ENCODE measurements around the gene MST1. TPM values are rescaled to one million over a fixed set of nuclear protein-coding genes. Genes with fewer than 3 reads are reported as not detected.
"Not testable (repeated sequence)": the region's sequence is repeated elsewhere in the genome, so short reads cannot be mapped to it uniquely, and the experiment has no call there.

MST1 gene
- total and polyA plus RNA-seq, 2 experiments from 2014 or later: 116 to 158 TPM

GRCh38 chr3:49694409-49695070 lies 5.3 kb upstream of the MST1 start:
- DNase-seq (ENCODE audit: low spot score); H4K20me1 ChIP-seq (ENCODE audit: insufficient read depth, poor library complexity, severe bottlenecking); H3K4me3 ChIP-seq; H2AFZ ChIP-seq; H3K4me2 ChIP-seq; H3K9me3 ChIP-seq (ENCODE audit: low read depth); H3K27me3 ChIP-seq; H3K4me1 ChIP-seq (ENCODE audit: insufficient read depth); H3K36me3 ChIP-seq (replicated peaks; ENCODE audit: insufficient read depth, low read depth); H3K9me2 ChIP-seq (replicated peaks; ENCODE audit: insufficient read depth); H3K27ac ChIP-seq: not testable (repeated sequence)
- peaks cover 42% of the 10 kb centered on the region for H3K79me2 ChIP-seq
- whole genome bisulfite sequencing (ENCODE audit: low lambda C conversion rate, missing lambda C conversion rate): 53% methylated on average over 6 of the region's 6 CpGs

DNA sequence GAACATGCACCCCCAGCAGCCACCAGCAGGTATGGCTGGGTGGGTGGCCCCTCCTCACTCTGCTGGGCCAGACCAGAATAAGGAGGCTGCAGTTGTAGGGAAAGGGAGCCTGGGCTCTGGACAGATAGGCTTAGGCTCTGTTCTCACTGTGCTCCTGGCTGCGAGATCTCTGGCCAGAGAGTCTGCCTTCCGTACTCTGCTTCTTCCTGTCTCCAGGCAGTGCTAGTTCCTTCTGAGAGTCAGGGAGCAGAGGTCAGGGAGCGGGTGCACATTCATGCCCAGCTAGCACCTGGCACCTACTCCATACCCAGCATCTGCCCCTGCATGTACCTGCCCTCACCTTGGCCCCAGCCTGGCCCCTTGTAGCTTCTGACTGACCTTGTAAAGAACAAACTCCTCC lies 2.2 kb upstream of the MST1 start:
- H2AFZ ChIP-seq; H3K36me3 ChIP-seq (replicated peaks; ENCODE audit: insufficient read depth, low read depth); H3K9me3 ChIP-seq (ENCODE audit: low read depth); H3K9me2 ChIP-seq (replicated peaks; ENCODE audit: insufficient read depth); H3K4me3 ChIP-seq; H4K20me1 ChIP-seq (ENCODE audit: insufficient read depth, poor library complexity, severe bottlenecking); H3K27ac ChIP-seq; DNase-seq (ENCODE audit: low spot score); H3K4me1 ChIP-seq (ENCODE audit: insufficient read depth); H3K27me3 ChIP-seq: not testable (repeated sequence)
- Histone ChIP-seq H3K79me2 (peaks cover 45% of the 10 kb centered on the region), H3K4me2 (peak overlapping the region; percentile 93)
- WGBS (ENCODE audit: low lambda C conversion rate, missing lambda C conversion rate): 98% methylated on average over 3 of the region's 3 CpGs

GRCh38 chr3:49690856-49691255 lies 1.6 kb upstream of the MST1 start:
- H3K79me2 ChIP-seq: peaks cover 45% of the 10 kb centered on the region
- not testable (repeated sequence) for H4K20me1 ChIP-seq (ENCODE audit: insufficient read depth, poor library complexity, severe bottlenecking); H3K27ac ChIP-seq; H3K9me3 ChIP-seq (ENCODE audit: low read depth); H3K27me3 ChIP-seq; H3K4me3 ChIP-seq; H3K9me2 ChIP-seq (replicated peaks; ENCODE audit: insufficient read depth); DNase-seq (ENCODE audit: low spot score); H2AFZ ChIP-seq; H3K4me1 ChIP-seq (ENCODE audit: insufficient read depth); H3K36me3 ChIP-seq (replicated peaks; ENCODE audit: insufficient read depth, low read depth)
- peak overlapping the region; percentile 93 for H3K4me2 ChIP-seq
- 92% methylated on average over 3 of the region's 3 CpGs for WGBS (ENCODE audit: low lambda C conversion rate, missing lambda C conversion rate)

- Histone ChIP-seq H3K79me2 (peaks cover 45% of the 10 kb centered on the region), H3K4me2 (peak overlapping the region; percentile 93), H3K27ac (peak overlapping the region; percentile 95), H2AFZ (peak overlapping the region; percentile 90), H3K4me3 (peak overlapping the region; percentile 95)
- not testable (repeated sequence) for H3K36me3 ChIP-seq (replicated peaks; ENCODE audit: insufficient read depth, low read depth); H3K9me2 ChIP-seq (replicated peaks; ENCODE audit: insufficient read depth); H3K27me3 ChIP-seq; DNase-seq (ENCODE audit: low spot score); H4K20me1 ChIP-seq (ENCODE audit: insufficient read depth, poor library complexity, severe bottlenecking); H3K4me1 ChIP-seq (ENCODE audit: insufficient read depth); H3K9me3 ChIP-seq (ENCODE audit: low read depth)
- 13% methylated on average over 16 of the region's 16 CpGs for WGBS (ENCODE audit: low lambda C conversion rate, missing lambda C conversion rate)
These were observed 792 bp upstream of the MST1 start for GRCh38 chr3:49689908-49690624.

DNA sequence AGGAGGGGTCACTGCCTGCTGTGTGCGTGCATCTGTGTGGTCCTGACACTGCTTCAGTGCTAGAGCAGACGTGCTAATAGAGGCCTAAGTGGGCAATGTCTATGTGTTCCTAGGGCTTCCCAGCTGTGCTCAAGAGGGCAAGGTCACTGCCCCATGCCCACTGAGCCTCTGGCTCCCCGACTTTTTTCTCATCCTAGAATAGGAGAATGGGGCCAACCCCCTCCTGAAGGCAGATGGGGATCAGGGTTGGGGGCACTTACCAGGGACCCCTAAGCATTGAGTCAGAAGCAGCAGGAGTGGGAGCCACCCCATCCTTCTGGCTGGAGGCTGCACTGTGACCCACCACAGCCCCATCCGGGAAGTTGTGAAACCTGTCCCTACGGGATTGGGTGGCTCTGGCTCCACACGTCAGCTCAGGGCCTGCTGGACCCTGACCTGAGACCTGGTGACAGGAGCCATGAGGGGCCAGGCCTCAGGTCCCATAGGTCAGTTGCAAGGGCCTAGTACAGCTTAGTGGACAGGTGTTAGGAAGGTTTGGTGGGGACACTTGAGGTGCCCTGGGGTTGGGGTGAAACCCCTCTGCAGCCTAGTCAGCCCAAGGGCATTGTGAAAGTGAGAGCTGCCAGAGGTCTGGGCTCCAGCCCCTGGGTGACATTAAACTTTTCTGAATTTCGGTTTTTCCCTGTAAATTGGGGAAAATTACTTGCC lies 782 bp downstream of the MST1 start:
- peak overlapping the region; percentile 95 for H3K27ac ChIP-seq
- peaks cover 37% of the 10 kb centered on the region for H3K79me2 ChIP-seq
- 70% methylated on average over 7 of the region's 7 CpGs for WGBS (ENCODE audit: low lambda C conversion rate, missing lambda C conversion rate)
- H3K4me2 ChIP-seq: peak overlapping the region; percentile 93
- H3K9me2 ChIP-seq (replicated peaks; ENCODE audit: insufficient read depth); H3K27me3 ChIP-seq; H3K36me3 ChIP-seq (replicated peaks; ENCODE audit: insufficient read depth, low read depth); H3K9me3 ChIP-seq (ENCODE audit: low read depth); H3K4me1 ChIP-seq (ENCODE audit: insufficient read depth); H4K20me1 ChIP-seq (ENCODE audit: insufficient read depth, poor library complexity, severe bottlenecking): not testable (repeated sequence)
- peak; percentile 36 for DNase-seq (ENCODE audit: low spot score)
- peak overlapping the region; percentile 51 for H3K4me3 ChIP-seq
- H2AFZ ChIP-seq: peak overlapping the region; percentile 97

GRCh38 chr3:49687424-49687795 lies 1.9 kb downstream of the MST1 start:
- H3K4me3 ChIP-seq; H4K20me1 ChIP-seq (ENCODE audit: insufficient read depth, poor library complexity, severe bottlenecking); H3K36me3 ChIP-seq (replicated peaks; ENCODE audit: insufficient read depth, low read depth); H3K4me1 ChIP-seq (ENCODE audit: insufficient read depth); H2AFZ ChIP-seq; H3K9me2 ChIP-seq (replicated peaks; ENCODE audit: insufficient read depth); H3K27me3 ChIP-seq; H3K9me3 ChIP-seq (ENCODE audit: low read depth); DNase-seq (ENCODE audit: low spot score): not testable (repeated sequence)
- 98% methylated on average over 11 of the region's 12 CpGs for WGBS (ENCODE audit: low lambda C conversion rate, missing lambda C conversion rate)
- H3K79me2 ChIP-seq: peaks cover 28% of the 10 kb centered on the region
- peak overlapping the region; percentile 75 for H3K4me2 ChIP-seq
- H3K27ac ChIP-seq: peak overlapping the region; percentile 70

GRCh38 chr3:49686769-49687423 lies 2.4 kb downstream of the MST1 start:
- Histone ChIP-seq H3K4me3 (peak overlapping the region; percentile 6), H3K4me2 (peak overlapping the region; percentile 75), H3K27ac (peak overlapping the region; percentile 70), H2AFZ (peak overlapping the region; percentile 74), H3K79me2 (peaks cover 24% of the 10 kb centered on the region)
- not testable (repeated sequence) for H3K9me3 ChIP-seq (ENCODE audit: low read depth); H3K4me1 ChIP-seq (ENCODE audit: insufficient read depth); H3K9me2 ChIP-seq (replicated peaks; ENCODE audit: insufficient read depth); H4K20me1 ChIP-seq (ENCODE audit: insufficient read depth, poor library complexity, severe bottlenecking); H3K27me3 ChIP-seq; H3K36me3 ChIP-seq (replicated peaks; ENCODE audit: insufficient read depth, low read depth)
- 11% methylated on average over 41 of the region's 44 CpGs for WGBS (ENCODE audit: low lambda C conversion rate, missing lambda C conversion rate)
- DNase-seq (ENCODE audit: low spot score): peak; percentile 90

DNA sequence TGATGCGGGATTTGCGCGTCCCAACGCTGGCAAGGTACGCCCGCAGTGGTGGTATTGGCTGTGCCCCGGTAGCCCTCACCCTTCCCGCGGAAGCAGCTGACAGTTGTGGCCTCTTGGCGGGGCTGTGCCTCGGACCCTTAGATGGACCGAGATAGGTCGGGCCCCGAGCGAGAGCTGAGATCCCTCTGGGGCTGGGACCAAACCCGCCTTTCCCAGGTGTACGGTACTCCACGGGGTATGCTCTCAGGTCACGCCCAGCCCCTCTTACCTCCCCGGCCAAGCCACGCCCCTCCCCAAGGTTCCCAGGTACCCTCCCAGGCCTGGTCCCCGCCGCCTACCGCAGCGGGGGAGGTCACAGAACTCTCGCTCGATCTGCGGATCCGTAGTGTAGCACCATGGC lies 2.9 kb downstream of the MST1 start:
- under 1% methylated on average over 22 of the region's 29 CpGs for WGBS (ENCODE audit: low lambda C conversion rate, missing lambda C conversion rate)
- Histone ChIP-seq H2AFZ (peak overlapping the region; percentile 16), H3K4me2 (peak overlapping the region; percentile 75), H3K79me2 (peaks cover 21% of the 10 kb centered on the region), H3K4me3 (peak overlapping the region; percentile 6), H3K27ac (peak overlapping the region; percentile 70)
- not testable (repeated sequence) for H4K20me1 ChIP-seq (ENCODE audit: insufficient read depth, poor library complexity, severe bottlenecking); H3K27me3 ChIP-seq; H3K4me1 ChIP-seq (ENCODE audit: insufficient read depth); H3K9me3 ChIP-seq (ENCODE audit: low read depth); H3K9me2 ChIP-seq (replicated peaks; ENCODE audit: insufficient read depth); H3K36me3 ChIP-seq (replicated peaks; ENCODE audit: insufficient read depth, low read depth)
- DNase-seq (ENCODE audit: low spot score): peak; percentile 77
